GM23338 (cell line): ENCODE results near the gene POLA2.

Experiments used
- CREB1 ChIP-seq: fragments of 250-450 bp; sonication (Bioruptor Pico); IDR thresholded peaks from 2 replicates; pipeline ENCODE4 v1.5.0; 2020; ENCODE audit warnings: low read depth, mild to moderate bottlenecking, moderate library complexity
- CTCF ChIP-seq, 2 experiments: fragments of 200-600 bp in 1 of 2; sonication (generic) in 1 of 2; conservative IDR thresholded peaks; 2 replicates each; pipeline versions ENCODE4 v1.5.1 to v1.6.1; 2016 to 2017; ENCODE audit warnings: antibody characterized with exemption in 2 of 2, low read depth in 2 of 2, mild to moderate bottlenecking in 2 of 2, moderate library complexity in 1 of 2
- ETS1 ChIP-seq: IDR thresholded peaks from 2 replicates; pipeline ENCODE4 v1.6.1; 2016; ENCODE audit warnings: antibody characterized with exemption
- EZH2 ChIP-seq: fragments of 200-600 bp; sonication (generic); IDR thresholded peaks from one replicate; pipeline ENCODE4 v1.8.0; 2017; ENCODE audit warnings: antibody characterized with exemption, mild to moderate bottlenecking, low read depth; ENCODE audit not compliant: unreplicated experiment
- EZH2phosphoT487 ChIP-seq: fragments of 200-600 bp; sonication (generic); IDR thresholded peaks from one replicate; pipeline ENCODE4 v1.8.1; 2018; ENCODE audit warnings: antibody characterized with exemption; ENCODE audit not compliant: unreplicated experiment
- JUNB ChIP-seq: IDR thresholded peaks from one replicate; pipeline ENCODE4 v1.6.1; 2016; ENCODE audit warnings: antibody characterized with exemption; ENCODE audit not compliant: unreplicated experiment
- POLR2AphosphoS5 ChIP-seq: IDR thresholded peaks from 2 replicates; pipeline ENCODE4 v1.6.1; 2016; ENCODE audit warnings: antibody characterized with exemption, low read depth
- REST ChIP-seq: IDR thresholded peaks from one replicate; pipeline ENCODE4 v1.6.1; 2018; ENCODE audit warnings: antibody characterized with exemption; ENCODE audit not compliant: unreplicated experiment
- STAT1 ChIP-seq: IDR thresholded peaks from one replicate; pipeline ENCODE4 v1.6.1; 2016; ENCODE audit warnings: antibody characterized with exemption; ENCODE audit not compliant: unreplicated experiment
- ZNF114 ChIP-seq: fragments of 250-450 bp; sonication (Bioruptor Pico); IDR thresholded peaks from 2 replicates; pipeline ENCODE4 v1.5.0; 2020; ENCODE audit warnings: mild to moderate bottlenecking, moderate library complexity
- ZNF331 ChIP-seq: fragments of 250-450 bp; sonication (Bioruptor Pico); IDR thresholded peaks from 2 replicates; pipeline ENCODE4 v1.5.0; 2020; ENCODE audit warnings: low read depth, mild to moderate bottlenecking, moderate library complexity
- ZNF462 ChIP-seq: fragments of 250-450 bp; sonication (Bioruptor Pico); IDR thresholded peaks from 2 replicates; pipeline ENCODE4 v1.5.0; 2020; ENCODE audit warnings: mild to moderate bottlenecking, moderate library complexity

- TF ChIP-seq EZH2phosphoT487 (no peak), CTCF (conservative IDR thresholded peaks at IDR 0.05; ENCODE audit: low read depth in 2 of 2) (no peak), POLR2AphosphoS5 (no peak), ZNF114 (CRISPR knock-in tag) (no peak), EZH2 (no peak), CREB1 (CRISPR knock-in tag) (no peak), REST (no peak), JUNB (no peak), ZNF462 (CRISPR knock-in tag) (no peak), ZNF331 (CRISPR knock-in tag) (no peak), STAT1 (no peak), ETS1 (no peak)
Measured at GRCh38 chr11:65310736-65311135, 49.0 kb downstream of the POLA2 start.
